ENCODE measurements around the gene AHCY.
A peak's percentile ranks its signal among the peaks of the same experiment; 100 is the strongest.
"Not testable (repeated sequence)": the region's sequence is repeated elsewhere in the genome, so short reads cannot be mapped to it uniquely, and the experiment has no call there.

The AHCY gene

DNA sequence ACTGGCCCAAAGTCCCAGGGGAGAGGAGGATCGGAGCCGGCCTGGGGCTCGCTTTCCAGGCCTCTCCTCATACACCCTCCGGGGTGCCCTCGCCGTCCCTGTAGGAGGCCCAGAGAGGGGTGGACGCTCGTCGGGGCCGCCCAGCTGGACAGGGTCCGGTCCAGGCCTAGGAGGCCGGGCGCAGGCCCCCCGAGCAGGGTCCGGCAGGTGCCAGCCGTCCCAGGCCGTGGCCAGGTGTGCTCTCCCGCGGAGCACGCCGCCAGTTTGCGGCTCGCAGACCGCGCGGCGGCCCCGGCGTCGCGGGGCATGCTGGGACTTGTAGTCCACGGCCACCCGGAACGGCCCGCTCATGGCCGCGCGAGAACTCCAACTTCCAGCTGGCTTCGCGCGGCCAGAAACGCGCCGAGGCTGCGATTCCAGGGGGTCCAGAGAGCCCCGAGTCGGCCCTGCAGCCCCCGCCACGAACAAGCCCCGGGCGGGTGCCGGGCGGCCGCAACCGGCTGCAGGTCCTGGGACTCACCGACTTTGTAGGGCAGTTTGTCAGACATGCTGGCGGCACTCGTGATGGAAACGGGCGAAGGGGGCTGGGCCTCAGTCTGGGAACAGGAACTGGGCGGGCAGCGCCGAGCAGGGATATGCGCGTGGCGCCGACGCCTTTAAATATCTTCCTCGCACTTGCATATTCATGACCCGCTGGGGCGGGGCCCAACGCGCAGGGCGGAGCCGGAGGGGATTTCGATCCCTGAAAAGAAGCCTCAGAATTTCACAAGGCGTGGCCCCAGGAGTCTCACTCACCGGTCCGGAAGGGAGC is at the start of gene AHCY:
AHCY (minus strand) TSS at position 633 of the 811 bp plus-strand sequence; CDS start at position 548, 85 bp downstream.
- Histone ChIP-seq H3K9me3 (ENCODE audit: control insufficient read depth, insufficient read depth, low read length) (no peaks in the 10 kb centered on the region), H3K4me3 (ENCODE audit: low read depth, low read length) (peak within 1 kb of the TSS; percentile 93), H3K27ac (ENCODE audit: low read depth, low read length) (peak within 1 kb of the TSS; percentile 98), H3K9ac (ENCODE audit: low read depth, low read length) (peak within 1 kb of the TSS; percentile 95), H3K27me3 (ENCODE audit: control insufficient read depth, insufficient read depth, low read length) (no peaks in the 10 kb centered on the region), H3K36me3 (ENCODE audit: control insufficient read depth, insufficient read depth, low read length) (peaks cover 12% of the 10 kb centered on the region; the same call in 1 of the 2 replicates), H3K4me1 (ENCODE audit: control insufficient read depth, insufficient read depth, low read length) (peaks cover 7% of the 10 kb centered on the region; the same call in 1 of the 2 replicates)

DNA sequence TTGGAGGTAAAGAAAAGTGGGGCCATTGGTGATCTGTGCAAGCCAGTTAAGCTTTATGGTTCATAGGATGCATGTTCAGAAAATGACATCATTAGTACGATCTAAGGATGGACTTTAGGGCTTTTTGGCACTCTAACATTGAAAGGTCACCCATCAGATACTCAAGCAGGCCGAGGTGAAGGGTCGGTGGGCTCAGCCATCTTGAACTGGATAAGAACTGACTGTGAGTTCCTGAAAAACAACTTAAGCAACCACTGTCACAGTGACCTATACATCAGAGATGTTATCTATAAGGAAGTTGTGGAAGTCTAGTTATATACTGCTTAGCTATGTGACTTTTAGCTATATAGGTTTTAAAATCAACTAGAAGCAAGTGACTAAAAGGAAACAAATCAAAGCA is 46.9 kb upstream of the AHCY start:
- no peak overlapping the region for H3K27ac ChIP-seq (ENCODE audit: low read depth, low read length)

DNA sequence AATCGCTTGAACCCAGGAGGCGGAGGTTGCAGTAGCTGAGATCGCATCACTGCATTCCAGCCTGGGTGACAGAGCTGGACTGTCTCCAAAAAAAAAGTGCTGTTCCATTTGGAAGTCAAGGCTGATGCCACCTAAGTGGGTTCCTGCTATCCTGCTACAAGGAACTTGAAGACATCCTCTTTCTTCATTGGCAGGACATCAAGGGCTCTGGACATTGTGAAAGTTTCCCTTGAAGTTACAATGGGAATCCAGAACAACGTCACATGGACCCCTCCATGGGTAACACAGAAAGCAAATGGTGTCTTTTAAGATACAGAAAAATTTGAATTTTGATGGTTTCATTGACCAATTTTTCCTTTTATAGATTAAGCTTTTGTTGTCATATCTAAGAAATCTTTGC is 44.4 kb upstream of the AHCY start:
- Histone ChIP-seq H3K4me1 (ENCODE audit: control insufficient read depth, insufficient read depth, low read length) (peaks cover 7% of the 10 kb centered on the region), H3K9me3 (ENCODE audit: control insufficient read depth, insufficient read depth, low read length) (no peaks in the 10 kb centered on the region), H3K36me3 (ENCODE audit: control insufficient read depth, insufficient read depth, low read length) (no peaks in the 10 kb centered on the region), H3K4me3 (ENCODE audit: low read depth, low read length) (no peak overlapping the region), H3K9ac (ENCODE audit: low read depth, low read length) (no peak overlapping the region), H3K27ac (ENCODE audit: low read depth, low read length) (no peak overlapping the region), H3K27me3 (ENCODE audit: control insufficient read depth, insufficient read depth, low read length) (no peaks in the 10 kb centered on the region)

More for the DNA sequence above, 46.9 kb upstream of the AHCY start:
- H3K9ac ChIP-seq (ENCODE audit: low read depth, low read length): no peak overlapping the region
- H3K36me3 ChIP-seq (ENCODE audit: control insufficient read depth, insufficient read depth, low read length): no peaks in the 10 kb centered on the region
- no peaks in the 10 kb centered on the region for H3K9me3 ChIP-seq (ENCODE audit: control insufficient read depth, insufficient read depth, low read length)
- no peak overlapping the region for H3K4me3 ChIP-seq (ENCODE audit: low read depth, low read length)
- H3K4me1 ChIP-seq (ENCODE audit: control insufficient read depth, insufficient read depth, low read length): peaks cover 6% of the 10 kb centered on the region
- H3K27me3 ChIP-seq (ENCODE audit: control insufficient read depth, insufficient read depth, low read length): no peaks in the 10 kb centered on the region

DNA sequence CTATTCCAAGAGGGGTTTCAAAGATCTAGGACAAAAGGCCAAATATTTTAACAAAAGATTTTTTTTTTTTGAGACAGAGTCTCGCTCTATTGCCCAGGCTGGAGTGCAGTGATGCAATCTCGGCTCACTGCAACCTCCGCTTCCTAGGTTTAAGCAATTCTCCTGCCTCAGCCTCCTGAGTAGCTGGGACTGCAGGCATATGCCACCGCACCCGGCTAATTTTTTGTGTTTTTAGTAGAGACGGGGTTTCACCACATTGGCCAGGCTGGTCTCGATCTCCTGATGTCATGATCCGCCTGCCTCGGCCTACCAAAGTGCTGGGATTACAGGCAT is 43.3 kb upstream of the AHCY start:
- H3K9ac ChIP-seq (ENCODE audit: low read depth, low read length); H3K9me3 ChIP-seq (ENCODE audit: control insufficient read depth, insufficient read depth, low read length); H3K27me3 ChIP-seq (ENCODE audit: control insufficient read depth, insufficient read depth, low read length); H3K4me3 ChIP-seq (ENCODE audit: low read depth, low read length); H3K36me3 ChIP-seq (ENCODE audit: control insufficient read depth, insufficient read depth, low read length); H3K27ac ChIP-seq (ENCODE audit: low read depth, low read length); H3K4me1 ChIP-seq (ENCODE audit: control insufficient read depth, insufficient read depth, low read length): not testable (repeated sequence)

DNA sequence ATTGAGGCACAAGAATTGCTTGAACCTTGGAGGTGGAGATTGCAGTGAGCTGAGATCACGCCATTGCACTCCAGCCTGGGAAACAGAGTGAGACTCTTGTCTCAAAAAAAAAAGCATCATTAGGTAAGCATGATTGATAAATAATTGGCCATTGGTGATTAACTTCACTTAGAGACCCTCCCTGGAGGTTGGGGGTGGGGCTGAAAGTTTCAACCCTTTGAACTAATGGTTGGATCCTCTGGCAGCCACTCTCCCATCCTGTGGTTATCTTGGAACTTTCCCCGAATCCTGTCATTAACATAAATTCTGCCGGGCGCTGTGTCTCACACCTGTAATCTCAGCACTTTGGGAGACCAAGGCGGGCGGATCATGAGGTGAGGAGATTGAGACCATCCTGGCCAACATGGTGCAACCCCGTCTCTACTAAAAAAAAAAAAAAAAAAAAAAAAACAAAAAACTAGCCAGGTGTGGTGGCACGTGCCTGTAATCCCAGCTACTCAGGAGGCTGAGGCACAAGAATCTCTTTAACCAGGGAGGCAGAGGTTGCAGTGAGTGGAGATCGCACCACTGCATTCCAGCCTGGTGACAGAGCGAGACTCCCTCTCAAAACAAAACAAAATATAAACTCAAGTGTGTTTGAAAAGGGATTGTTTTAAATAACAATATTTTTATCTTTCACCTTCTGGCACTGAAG is 42.8 kb upstream of the AHCY start:
- H3K4me1 ChIP-seq (ENCODE audit: control insufficient read depth, insufficient read depth, low read length); H3K27ac ChIP-seq (ENCODE audit: low read depth, low read length); H3K27me3 ChIP-seq (ENCODE audit: control insufficient read depth, insufficient read depth, low read length); H3K4me3 ChIP-seq (ENCODE audit: low read depth, low read length); H3K9me3 ChIP-seq (ENCODE audit: control insufficient read depth, insufficient read depth, low read length); H3K9ac ChIP-seq (ENCODE audit: low read depth, low read length); H3K36me3 ChIP-seq (ENCODE audit: control insufficient read depth, insufficient read depth, low read length): not testable (repeated sequence)

DNA sequence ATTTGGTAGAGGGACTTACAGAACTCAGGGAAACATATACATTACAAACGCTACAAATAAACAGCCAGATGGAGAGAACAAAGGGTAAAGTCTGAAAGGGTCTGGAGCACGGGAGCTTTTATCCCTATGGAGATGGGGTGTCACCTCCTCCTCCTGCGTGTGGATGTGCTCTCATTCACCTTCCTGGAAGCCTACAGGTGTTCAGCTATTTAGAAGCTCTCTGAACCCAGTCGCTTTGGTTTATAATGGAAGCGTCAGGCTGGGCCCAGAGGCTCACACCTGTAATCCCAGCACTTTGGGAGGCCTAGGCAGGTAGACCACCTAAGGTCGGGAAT is 42.2 kb upstream of the AHCY start:
- H3K27me3 ChIP-seq (ENCODE audit: control insufficient read depth, insufficient read depth, low read length): no peaks in the 10 kb centered on the region
- H3K27ac ChIP-seq (ENCODE audit: low read depth, low read length): no peak overlapping the region
- no peaks in the 10 kb centered on the region for H3K36me3 ChIP-seq (ENCODE audit: control insufficient read depth, insufficient read depth, low read length)
- H3K4me1 ChIP-seq (ENCODE audit: control insufficient read depth, insufficient read depth, low read length): peaks cover 7% of the 10 kb centered on the region
- H3K4me3 ChIP-seq (ENCODE audit: low read depth, low read length): no peak overlapping the region
- H3K9ac ChIP-seq (ENCODE audit: low read depth, low read length): no peak overlapping the region
- H3K9me3 ChIP-seq (ENCODE audit: control insufficient read depth, insufficient read depth, low read length): no peaks in the 10 kb centered on the region

DNA sequence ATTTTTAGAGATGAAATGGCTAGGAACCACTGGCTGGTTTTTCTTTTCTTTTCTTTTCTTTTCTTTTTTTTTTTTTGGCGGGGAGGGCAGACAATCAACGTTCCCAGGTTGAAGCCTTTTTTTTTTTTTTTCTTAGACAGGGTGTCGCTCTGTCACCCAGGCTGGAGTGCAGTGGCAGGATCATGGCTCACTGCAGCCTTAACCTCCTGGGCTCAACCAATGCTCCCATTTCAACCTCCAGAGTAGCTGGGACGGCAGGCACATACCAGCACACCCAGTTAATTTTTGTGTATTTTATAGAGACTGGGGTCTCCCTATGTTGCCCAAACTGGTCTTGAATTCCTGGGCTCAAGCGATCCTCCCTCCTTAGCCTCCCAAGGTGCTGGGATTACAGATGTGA is 41.1 kb upstream of the AHCY start:
- H3K36me3 ChIP-seq (ENCODE audit: control insufficient read depth, insufficient read depth, low read length): no peaks in the 10 kb centered on the region
- H3K4me3 ChIP-seq (ENCODE audit: low read depth, low read length): no peak overlapping the region
- no peak overlapping the region for H3K27ac ChIP-seq (ENCODE audit: low read depth, low read length)
- peaks cover 7% of the 10 kb centered on the region for H3K4me1 ChIP-seq (ENCODE audit: control insufficient read depth, insufficient read depth, low read length)
- no peaks in the 10 kb centered on the region for H3K9me3 ChIP-seq (ENCODE audit: control insufficient read depth, insufficient read depth, low read length)
- H3K9ac ChIP-seq (ENCODE audit: low read depth, low read length): no peak overlapping the region
- H3K27me3 ChIP-seq (ENCODE audit: control insufficient read depth, insufficient read depth, low read length): no peaks in the 10 kb centered on the region

DNA sequence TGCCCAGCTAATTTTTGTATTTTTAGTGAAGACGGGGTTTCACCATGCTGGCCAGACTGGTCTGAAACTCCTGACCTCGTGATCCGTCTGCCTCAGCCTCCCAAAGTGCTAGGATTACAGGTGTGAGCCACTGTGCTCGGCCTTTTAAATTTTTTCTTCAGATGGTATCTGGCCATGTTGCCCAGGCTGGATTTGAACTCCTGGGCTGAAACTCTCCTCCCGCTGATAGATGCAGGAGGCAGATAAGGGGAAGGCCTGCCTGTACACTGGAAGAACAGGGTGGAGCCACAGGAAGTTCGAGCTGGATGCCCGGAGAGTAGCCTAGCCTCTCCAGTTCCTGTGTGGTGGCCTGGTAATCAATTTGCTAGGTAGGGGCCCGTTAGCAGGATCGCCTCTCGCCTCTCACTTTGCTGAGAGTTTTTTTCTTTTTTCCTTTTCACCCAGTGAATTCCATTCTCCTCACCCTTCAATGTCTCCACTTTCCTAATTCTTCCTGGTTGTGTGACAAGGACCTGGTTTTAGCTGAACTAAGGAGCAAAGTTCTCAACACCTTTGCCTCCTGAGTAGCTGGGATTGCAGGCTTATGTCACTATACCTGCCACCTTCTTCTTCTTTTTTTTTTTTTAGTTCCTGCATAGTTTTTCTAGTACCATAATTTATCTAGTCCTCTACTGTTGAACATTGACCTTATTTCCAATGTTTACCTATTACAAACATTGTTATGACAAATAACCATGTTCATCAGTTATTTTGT is 40.5 kb upstream of the AHCY start:
- peaks cover 7% of the 10 kb centered on the region for H3K4me1 ChIP-seq (ENCODE audit: control insufficient read depth, insufficient read depth, low read length)
- no peaks in the 10 kb centered on the region for H3K36me3 ChIP-seq (ENCODE audit: control insufficient read depth, insufficient read depth, low read length)
- no peaks in the 10 kb centered on the region for H3K9me3 ChIP-seq (ENCODE audit: control insufficient read depth, insufficient read depth, low read length)
- H3K27ac ChIP-seq (ENCODE audit: low read depth, low read length): no peak overlapping the region
- H3K27me3 ChIP-seq (ENCODE audit: control insufficient read depth, insufficient read depth, low read length): no peaks in the 10 kb centered on the region
- no peak overlapping the region for H3K4me3 ChIP-seq (ENCODE audit: low read depth, low read length)
- H3K9ac ChIP-seq (ENCODE audit: low read depth, low read length): no peak overlapping the region

DNA sequence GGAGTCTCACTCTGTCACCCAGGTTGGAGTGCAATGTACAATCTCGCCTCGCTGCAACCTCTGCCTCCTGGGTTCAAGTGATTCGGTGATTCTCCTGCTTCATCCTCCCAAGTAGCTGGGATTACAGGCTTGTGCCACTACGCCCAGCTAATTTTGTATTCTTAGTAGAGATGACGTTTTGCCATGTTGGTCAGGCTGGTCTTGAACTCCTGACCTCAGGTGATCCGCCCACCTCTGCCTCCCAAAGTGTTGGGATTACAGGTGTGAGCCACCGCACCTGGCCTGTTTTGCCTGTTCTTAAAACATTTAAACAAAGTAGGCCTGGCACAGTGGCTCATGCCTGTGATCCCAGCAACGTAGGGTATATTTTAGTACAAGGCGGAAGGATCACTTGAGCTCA is 38.0 kb upstream of the AHCY start:
- H3K9me3 ChIP-seq (ENCODE audit: control insufficient read depth, insufficient read depth, low read length); H3K36me3 ChIP-seq (ENCODE audit: control insufficient read depth, insufficient read depth, low read length); H3K27me3 ChIP-seq (ENCODE audit: control insufficient read depth, insufficient read depth, low read length); H3K4me1 ChIP-seq (ENCODE audit: control insufficient read depth, insufficient read depth, low read length); H3K4me3 ChIP-seq (ENCODE audit: low read depth, low read length); H3K9ac ChIP-seq (ENCODE audit: low read depth, low read length); H3K27ac ChIP-seq (ENCODE audit: low read depth, low read length): not testable (repeated sequence)

DNA sequence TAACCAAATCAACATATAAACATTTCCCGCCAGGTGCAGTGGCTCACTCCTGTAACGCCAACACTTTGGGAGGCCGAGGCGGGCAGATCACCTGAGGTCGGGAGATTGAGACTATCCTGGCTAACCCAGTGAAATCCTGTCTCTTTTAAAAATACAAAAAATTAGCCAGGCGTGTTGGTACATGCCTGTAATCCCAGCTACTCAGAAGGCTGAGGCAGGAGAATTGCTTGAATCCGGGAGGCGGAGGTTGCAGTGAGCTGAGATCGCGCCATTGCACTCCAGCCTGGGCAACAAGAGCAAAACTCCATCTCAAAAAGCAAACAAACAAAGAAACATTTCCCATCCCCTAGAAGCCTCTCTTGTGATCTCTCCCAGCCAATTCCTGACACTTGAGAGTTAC is 37.6 kb upstream of the AHCY start:
- not testable (repeated sequence) for H3K4me3 ChIP-seq (ENCODE audit: low read depth, low read length); H3K27me3 ChIP-seq (ENCODE audit: control insufficient read depth, insufficient read depth, low read length); H3K36me3 ChIP-seq (ENCODE audit: control insufficient read depth, insufficient read depth, low read length); H3K27ac ChIP-seq (ENCODE audit: low read depth, low read length); H3K4me1 ChIP-seq (ENCODE audit: control insufficient read depth, insufficient read depth, low read length); H3K9me3 ChIP-seq (ENCODE audit: control insufficient read depth, insufficient read depth, low read length); H3K9ac ChIP-seq (ENCODE audit: low read depth, low read length)

Data from HUES48 (cell line).